DOHH2 (cell line): ENCODE measurements around the gene H1-8.

Experiments
- EZH2phosphoT487 ChIP-seq: fragments of 200-600 bp; sonication (generic); IDR thresholded peaks from 2 replicates; pipeline ENCODE4 v1.6.1; 2017; ENCODE audit warnings: borderline replicate concordance, mild to moderate bottlenecking, antibody characterized with exemption, low read length, moderate library complexity, mixed read lengths
- TF ChIP-seq, protein P1 (sequence below): fragments of 200-600 bp; sonication (generic); IDR thresholded peaks from one replicate; pipeline ENCODE4 v1.5.1; 2014; ENCODE audit warnings: antibody characterized with exemption, mild to moderate bottlenecking, low read depth, low read length; ENCODE audit not compliant: poor library complexity, severe bottlenecking

DNA sequence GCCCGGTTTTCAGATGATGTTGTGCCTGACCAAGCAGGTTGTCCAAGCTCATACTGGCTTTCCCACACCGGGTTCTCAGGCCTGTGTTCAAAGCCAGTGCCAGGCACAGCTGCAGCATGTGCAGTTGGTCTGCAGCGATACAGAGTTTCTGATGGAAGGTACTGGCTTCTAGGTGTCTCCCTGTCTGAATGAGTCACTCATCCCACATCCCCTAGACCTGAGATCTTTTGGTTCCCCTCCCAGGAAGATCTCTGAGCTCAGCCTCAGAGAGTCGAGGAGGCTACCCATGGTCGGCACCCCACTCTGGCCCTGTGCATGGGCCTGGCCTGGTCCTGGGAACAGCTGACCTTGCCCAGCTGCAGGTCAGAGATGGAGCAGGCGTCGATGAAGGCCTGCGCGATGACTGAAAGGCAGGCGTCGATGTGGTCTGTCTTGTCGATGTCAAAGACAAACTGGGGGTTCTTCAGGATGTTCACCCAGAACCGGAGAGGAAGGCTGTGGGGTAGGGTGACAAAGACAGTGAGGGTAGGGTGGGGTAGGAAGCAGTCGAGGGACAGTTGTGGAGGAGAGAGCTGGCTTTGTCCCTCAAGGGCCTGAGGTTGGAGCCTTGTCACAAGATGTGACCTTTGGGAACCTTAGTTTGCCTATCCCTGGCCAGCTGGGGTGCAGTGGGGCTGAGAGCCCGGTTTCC lies 15.3 kb downstream of the H1-8 start:
- TF ChIP-seq, protein P1, sequence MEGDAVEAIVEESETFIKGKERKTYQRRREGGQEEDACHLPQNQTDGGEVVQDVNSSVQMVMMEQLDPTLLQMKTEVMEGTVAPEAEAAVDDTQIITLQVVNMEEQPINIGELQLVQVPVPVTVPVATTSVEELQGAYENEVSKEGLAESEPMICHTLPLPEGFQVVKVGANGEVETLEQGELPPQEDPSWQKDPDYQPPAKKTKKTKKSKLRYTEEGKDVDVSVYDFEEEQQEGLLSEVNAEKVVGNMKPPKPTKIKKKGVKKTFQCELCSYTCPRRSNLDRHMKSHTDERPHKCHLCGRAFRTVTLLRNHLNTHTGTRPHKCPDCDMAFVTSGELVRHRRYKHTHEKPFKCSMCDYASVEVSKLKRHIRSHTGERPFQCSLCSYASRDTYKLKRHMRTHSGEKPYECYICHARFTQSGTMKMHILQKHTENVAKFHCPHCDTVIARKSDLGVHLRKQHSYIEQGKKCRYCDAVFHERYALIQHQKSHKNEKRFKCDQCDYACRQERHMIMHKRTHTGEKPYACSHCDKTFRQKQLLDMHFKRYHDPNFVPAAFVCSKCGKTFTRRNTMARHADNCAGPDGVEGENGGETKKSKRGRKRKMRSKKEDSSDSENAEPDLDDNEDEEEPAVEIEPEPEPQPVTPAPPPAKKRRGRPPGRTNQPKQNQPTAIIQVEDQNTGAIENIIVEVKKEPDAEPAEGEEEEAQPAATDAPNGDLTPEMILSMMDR, result no peak
- no peak for TF ChIP-seq EZH2phosphoT487
